Activated CD4-positive, alpha-beta T cell treated with anti-CD3 and anti-CD28 coated beads, Interleukin-2, amount 10 ng/mL, durations not matched to agents 24 days and 14 days (primary cell): ENCODE results near the gene CXorf58. TPM values are rescaled to one million over a fixed set of nuclear protein-coding genes. Genes with fewer than 3 reads are reported as not detected.
A peak's percentile ranks its signal among the peaks of the same experiment; 100 is the strongest.
"Not testable (repeated sequence)": the region's sequence is repeated elsewhere in the genome, so short reads cannot be mapped to it uniquely, and the experiment has no call there.

Experiments
- DNase-seq: peaks from one replicate; pipeline ENCODE4 v3.0.0; 2022
- H3K27ac Mint-ChIP-seq: one replicate; pipeline ENCODE4 v1.8.0; 2022; ENCODE audit warnings: mild to moderate bottlenecking, mixed read lengths
- H3K27me3 Mint-ChIP-seq: one replicate; pipeline ENCODE4 v1.8.0; 2022; ENCODE audit warnings: mixed read lengths
- H3K36me3 Mint-ChIP-seq: one replicate; pipeline ENCODE4 v1.8.0; 2022; ENCODE audit warnings: low read depth, mild to moderate bottlenecking, mixed read lengths
- H3K4me1 Mint-ChIP-seq: one replicate; pipeline ENCODE4 v1.8.0; 2021; ENCODE audit warnings: mixed read lengths
- H3K4me3 Mint-ChIP-seq: one replicate; pipeline ENCODE4 v1.8.0; 2022; ENCODE audit warnings: mild to moderate bottlenecking, moderate library complexity, mixed read lengths
- H3K9me3 Mint-ChIP-seq: one replicate; pipeline ENCODE4 v1.8.0; 2021; ENCODE audit warnings: mixed read lengths
- intact Hi-C: fragments of 100-400 bp; cut with micrococcal nuclease; formaldehyde crosslinking; loops from one replicate; pipeline ENCODE4 v1.15.1; 2023
- total RNA-seq: library from RNA; stranded (reverse); gene quantifications from 2 replicates; pipeline ENCODE4 v1.2.3, GENCODE V29; 2022

The CXorf58 gene
- total RNA-seq: not detected in 2 replicates

- Mint-ChIP-seq H3K27ac (peak within 1 kb of the TSS; percentile 88), H3K27me3 (no peaks in the 10 kb centered on the region), H3K36me3 (peaks cover 4% of the 10 kb centered on the region), H3K9me3 (no peaks in the 10 kb centered on the region), H3K4me3 (peak within 1 kb of the TSS; percentile 82), H3K4me1 (peaks cover 17% of the 10 kb centered on the region)
- peak; percentile 97 for DNase-seq
- intact Hi-C loops: loop anchor here (1.0 to 5.0 kb wide), 6 partner anchors 46 to 245 kb away; partner anchors contain the start of genes EIF2S3 and SAT1
These were observed at the start of gene CXorf58, which contains the start of gene APOO for GRCh38 chrX:23907498-23908218. Gene CXorf58, plus strand, starts transcription at chrX:23908006. Its CDS starts 2,297 bp downstream, at chrX:23910303. Gene APOO, minus strand, starts transcription at chrX:23907938. Its CDS starts 236 bp downstream, at chrX:23907702.

- H3K27me3 Mint-ChIP-seq, H3K4me1 Mint-ChIP-seq, H3K9me3 Mint-ChIP-seq, DNase-seq, H3K36me3 Mint-ChIP-seq, H3K4me3 Mint-ChIP-seq, intact Hi-C loops, H3K27ac Mint-ChIP-seq: not testable (repeated sequence)
These were observed 48.6 kb upstream of the CXorf58 start for GRCh38 chrX:23859238-23859637.

- no peaks in the 10 kb centered on the region for H3K4me1 Mint-ChIP-seq
- H3K27me3 Mint-ChIP-seq: no peaks in the 10 kb centered on the region
- H3K36me3 Mint-ChIP-seq: peaks cover 7% of the 10 kb centered on the region
- H3K4me3 Mint-ChIP-seq: no peak overlapping the region
- DNase-seq: no peak
- intact Hi-C loops: no loop called here
- H3K27ac Mint-ChIP-seq: no peak overlapping the region
- no peaks in the 10 kb centered on the region for H3K9me3 Mint-ChIP-seq
These were observed 46.5 kb upstream of the CXorf58 start for GRCh38 chrX:23861215-23861896.

- H3K27me3 Mint-ChIP-seq, H3K4me1 Mint-ChIP-seq, intact Hi-C loops, H3K4me3 Mint-ChIP-seq, H3K36me3 Mint-ChIP-seq, DNase-seq, H3K9me3 Mint-ChIP-seq, H3K27ac Mint-ChIP-seq: not testable (repeated sequence)
These were observed 45.9 kb upstream of the CXorf58 start for GRCh38 chrX:23861952-23862351.

GRCh38 chrX:23864742-23865326 lies 43.0 kb upstream of the CXorf58 start:
- H3K36me3 Mint-ChIP-seq: peaks cover 7% of the 10 kb centered on the region
- H3K27ac Mint-ChIP-seq: no peak overlapping the region
- H3K4me3 Mint-ChIP-seq: no peak overlapping the region
- no peak for DNase-seq
- no peaks in the 10 kb centered on the region for H3K27me3 Mint-ChIP-seq
- H3K4me1 Mint-ChIP-seq: no peaks in the 10 kb centered on the region
- intact Hi-C loops: no loop called here
- H3K9me3 Mint-ChIP-seq: no peaks in the 10 kb centered on the region

GRCh38 chrX:23870041-23870440 lies 37.8 kb upstream of the CXorf58 start:
- Mint-ChIP-seq H3K27ac (no peak overlapping the region), H3K36me3 (no peaks in the 10 kb centered on the region), H3K4me3 (no peak overlapping the region), H3K9me3 (no peaks in the 10 kb centered on the region), H3K4me1 (no peaks in the 10 kb centered on the region), H3K27me3 (no peaks in the 10 kb centered on the region)
- intact Hi-C loops: no loop called here
- no peak for DNase-seq

GRCh38 chrX:23871905-23872546 lies 35.8 kb upstream of the CXorf58 start:
- DNase-seq: no peak
- Mint-ChIP-seq H3K36me3 (no peaks in the 10 kb centered on the region), H3K4me1 (no peaks in the 10 kb centered on the region), H3K27ac (no peak overlapping the region), H3K9me3 (no peaks in the 10 kb centered on the region), H3K27me3 (no peaks in the 10 kb centered on the region), H3K4me3 (no peak overlapping the region)
- intact Hi-C loops: no loop called here

- intact Hi-C loops: no loop called here
- Mint-ChIP-seq H3K4me1 (peaks cover 8% of the 10 kb centered on the region), H3K36me3 (peaks cover 4% of the 10 kb centered on the region), H3K27ac (no peak overlapping the region), H3K4me3 (no peak overlapping the region), H3K9me3 (no peaks in the 10 kb centered on the region), H3K27me3 (no peaks in the 10 kb centered on the region)
- DNase-seq: no peak
These were observed 28.3 kb upstream of the CXorf58 start for GRCh38 chrX:23879380-23880090.

- intact Hi-C loops: no loop called here
- DNase-seq: no peak
- peak overlapping the region; percentile 6 for H3K27ac Mint-ChIP-seq
- H3K36me3 Mint-ChIP-seq: peaks cover 6% of the 10 kb centered on the region
- no peaks in the 10 kb centered on the region for H3K9me3 Mint-ChIP-seq
- H3K4me3 Mint-ChIP-seq: peak overlapping the region; percentile 5
- H3K27me3 Mint-ChIP-seq: no peaks in the 10 kb centered on the region
- H3K4me1 Mint-ChIP-seq: peaks cover 11% of the 10 kb centered on the region
These were observed 24.0 kb upstream of the CXorf58 start for GRCh38 chrX:23883737-23884354.

- Mint-ChIP-seq H3K4me3 (no peak overlapping the region), H3K27ac (no peak overlapping the region), H3K27me3 (no peaks in the 10 kb centered on the region), H3K4me1 (peaks cover 11% of the 10 kb centered on the region), H3K36me3 (peaks cover 6% of the 10 kb centered on the region), H3K9me3 (no peaks in the 10 kb centered on the region)
- intact Hi-C loops: no loop called here
- DNase-seq: no peak
These were observed 23.3 kb upstream of the CXorf58 start for GRCh38 chrX:23884427-23885024.

GRCh38 chrX:23885803-23886202 lies 22.0 kb upstream of the CXorf58 start:
- Mint-ChIP-seq H3K4me1 (peaks cover 11% of the 10 kb centered on the region), H3K27ac (no peak overlapping the region), H3K4me3 (no peak overlapping the region), H3K36me3 (peaks cover 6% of the 10 kb centered on the region), H3K9me3 (no peaks in the 10 kb centered on the region), H3K27me3 (no peaks in the 10 kb centered on the region)
- intact Hi-C loops: no loop called here
- DNase-seq: no peak

GRCh38 chrX:23887451-23887850 lies 20.4 kb upstream of the CXorf58 start:
- no peak overlapping the region for H3K27ac Mint-ChIP-seq
- no peaks in the 10 kb centered on the region for H3K9me3 Mint-ChIP-seq
- no peak for DNase-seq
- H3K36me3 Mint-ChIP-seq: peaks cover 6% of the 10 kb centered on the region
- intact Hi-C loops: no loop called here
- peaks cover 11% of the 10 kb centered on the region for H3K4me1 Mint-ChIP-seq
- no peak overlapping the region for H3K4me3 Mint-ChIP-seq
- H3K27me3 Mint-ChIP-seq: no peaks in the 10 kb centered on the region

GRCh38 chrX:23887918-23888317 lies 19.9 kb upstream of the CXorf58 start:
- H3K9me3 Mint-ChIP-seq: no peaks in the 10 kb centered on the region
- no peak overlapping the region for H3K27ac Mint-ChIP-seq
- no peak overlapping the region for H3K4me3 Mint-ChIP-seq
- peaks cover 11% of the 10 kb centered on the region for H3K4me1 Mint-ChIP-seq
- DNase-seq: no peak
- H3K27me3 Mint-ChIP-seq: no peaks in the 10 kb centered on the region
- intact Hi-C loops: no loop called here
- H3K36me3 Mint-ChIP-seq: peaks cover 6% of the 10 kb centered on the region
